Adipose tissue (tissue), 3 donors: Measurements from ENCODE around the gene CDC14B. TPM values are rescaled to one million over a fixed set of nuclear protein-coding genes. Genes with fewer than 3 reads are reported as not detected.
"Not testable (repeated sequence)": the region's sequence is repeated elsewhere in the genome, so short reads cannot be mapped to it uniquely, and the experiment has no call there.

Source experiments
- H3K27ac ChIP-seq: one replicate; pipeline ENCODE4 v1.5.1; 2013; ENCODE audit warnings: low read depth, low read length
- WGBS, 3 donors: extraction: QIAGEN DNeasy Blood & Tissue Kit; methylation state at CpG; one replicate each; pipeline ENCODE4 v1.1.7; 2013; 5-methylcytosine and 5-hydroxymethylcytosine counted together
- polyA plus RNA-seq, 3 donors: library from polyadenylated mRNA; stranded (reverse); fragments of 200-250 nt; gene quantifications; one replicate each; pipeline ENCODE4 v1.2.3, GENCODE V29; 2013
- donor health status: healthy with polysubstance abuse.
- donor health status: Bipolar disorder and iron deficiency.
- donor health status: healthy.

Gene CDC14B
- polyA plus RNA-seq, 3 donors = 7.8 to 15.7 (median 10.5) TPM

- WGBS, 3 donors = 89 to 92% (median 92%) methylated on average over 19 of the region's 19 CpGs
- H3K27ac ChIP-seq = no peak overlapping the region
Observed at GRCh38 chr9:96638606-96639364, 19.1 kb upstream of the CDC14B start.

GRCh38 chr9:96636368-96636767 lies 16.7 kb upstream of the CDC14B start:
- 58 to 79% (median 72%) methylated on average over 1 of the region's 1 CpG for WGBS, 3 donors
- no peak overlapping the region for H3K27ac ChIP-seq

GRCh38 chr9:96633579-96633978 lies 13.9 kb upstream of the CDC14B start:
- WGBS, 3 donors = 90 to 93% (median 92%) methylated on average over 8 of the region's 8 CpGs
- not testable (repeated sequence) for H3K27ac ChIP-seq

GRCh38 chr9:96626912-96627311 lies 7.3 kb upstream of the CDC14B start:
- no peak overlapping the region for H3K27ac ChIP-seq
- 85 to 93% (median 91%) methylated on average over 6 of the region's 6 CpGs for WGBS, 3 donors

GRCh38 chr9:96621618-96622017 lies 2.0 kb upstream of the CDC14B start:
- 73 to 75% (median 73%) methylated on average over 4 of the region's 4 CpGs for WGBS, 3 donors
- no peak overlapping the region for H3K27ac ChIP-seq

GRCh38 chr9:96620832-96621269 lies 1.2 kb upstream of the CDC14B start:
- WGBS, 3 donors = 54 to 76% (median 54%) methylated on average over 7 of the region's 7 CpGs
- H3K27ac ChIP-seq = no peak overlapping the region

GRCh38 chr9:96620181-96620514 lies 505 bp upstream of the CDC14B start:
- WGBS, 3 donors = 41 to 62% (median 57%) methylated on average over 11 of the region's 11 CpGs
- H3K27ac ChIP-seq = no peak overlapping the region

- WGBS, 3 donors = 0 to 1% (median 0%) methylated on average over 17 to 54 of the region's 54 CpGs
- no peak overlapping the region for H3K27ac ChIP-seq
Observed at GRCh38 chr9:96619124-96619465, 548 bp downstream of the CDC14B start.

GRCh38 chr9:96618209-96619123 lies 1.2 kb downstream of the CDC14B start:
- WGBS, 3 donors = 3 to 10% (median 9%) methylated on average over 67 to 69 of the region's 69 CpGs

GRCh38 chr9:96617439-96618185 lies 2.0 kb downstream of the CDC14B start:
- no peak overlapping the region for H3K27ac ChIP-seq
- 74 to 84% (median 82%) methylated on average over 22 of the region's 22 CpGs for WGBS, 3 donors

More at GRCh38 chr9:96618209-96619123, 1.2 kb downstream of the CDC14B start:
- H3K27ac ChIP-seq = no peak overlapping the region

- 80 to 90% (median 87%) methylated on average over 7 of the region's 7 CpGs for WGBS, 3 donors
- H3K27ac ChIP-seq = no peak overlapping the region
Observed at GRCh38 chr9:96616817-96617438, 2.7 kb downstream of the CDC14B start.

- no peak overlapping the region for H3K27ac ChIP-seq
- WGBS, 3 donors = 86 to 88% (median 88%) methylated on average over 6 of the region's 6 CpGs
Observed at GRCh38 chr9:96615411-96615810, 4.2 kb downstream of the CDC14B start.

- not testable (repeated sequence) for H3K27ac ChIP-seq
- WGBS, 3 donors = 87 to 93% (median 90%) methylated on average over 4 of the region's 4 CpGs
Observed at GRCh38 chr9:96614664-96615063, 5.0 kb downstream of the CDC14B start.

- H3K27ac ChIP-seq = no peak overlapping the region
- WGBS, 3 donors = 42 to 51% (median 42%) methylated on average over 1 of the region's 1 CpG
Observed at GRCh38 chr9:96612966-96613589, 6.6 kb downstream of the CDC14B start.

GRCh38 chr9:96612105-96612965 lies 7.3 kb downstream of the CDC14B start:
- 33 to 49% (median 41%) methylated on average over 12 of the region's 12 CpGs for WGBS, 3 donors
- H3K27ac ChIP-seq = no peak overlapping the region

GRCh38 chr9:96611302-96611701 lies 8.3 kb downstream of the CDC14B start:
- no peak overlapping the region for H3K27ac ChIP-seq
- WGBS, 3 donors = 86 to 96% (median 92%) methylated on average over 3 of the region's 3 CpGs

GRCh38 chr9:96609732-96610131 lies 9.9 kb downstream of the CDC14B start:
- H3K27ac ChIP-seq = no peak overlapping the region
